HS-5 (cell line): Measurements from ENCODE around the gene DPY19L3.
"Not testable (repeated sequence)": the region's sequence is repeated elsewhere in the genome, so short reads cannot be mapped to it uniquely, and the experiment has no call there.

Experiments
- DNase-seq: peaks from one replicate; pipeline ENCODE4 v3.0.0-alpha.2; 2012; ENCODE audit warnings: low read depth

Gene DPY19L3

GRCh38 chr19:32392901-32393300 lies 12.7 kb upstream of the DPY19L3 start:
- no peak for DNase-seq

DNA sequence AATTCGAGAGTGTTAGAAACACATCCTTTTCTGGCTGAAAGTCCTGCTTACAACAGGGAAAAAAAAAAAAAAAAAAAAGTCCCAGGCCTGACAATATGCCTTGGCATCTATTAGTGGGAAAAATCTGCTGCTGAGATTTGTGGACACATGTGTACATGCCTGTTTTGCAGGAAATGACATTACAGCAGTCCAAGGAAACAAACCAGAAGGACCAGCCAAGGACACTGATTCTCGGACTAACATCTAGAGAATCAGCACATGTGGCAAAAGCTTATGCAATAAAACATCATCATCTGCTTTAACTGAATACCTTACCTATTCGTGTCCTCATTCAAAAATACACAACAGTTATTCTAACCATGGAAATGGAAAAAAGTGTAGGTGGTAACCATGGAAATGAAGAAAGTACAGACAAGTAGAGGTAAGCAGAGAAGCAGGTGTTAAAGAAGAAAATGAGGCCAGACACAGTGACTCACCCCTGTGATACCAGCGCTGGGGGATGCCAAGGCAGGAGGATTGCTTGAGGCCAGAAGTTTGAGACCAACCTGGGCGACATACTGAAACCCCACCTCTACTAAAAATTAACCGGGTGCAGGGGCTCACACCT lies 9.4 kb upstream of the DPY19L3 start:
- no peak for DNase-seq

GRCh38 chr19:32397671-32398101 lies 7.9 kb upstream of the DPY19L3 start:
- peak; percentile 81 for DNase-seq

- DNase-seq: no peak
Observed at GRCh38 chr19:32401992-32402391, 3.6 kb upstream of the DPY19L3 start.

- DNase-seq: no peak
Observed at GRCh38 chr19:32403291-32403995, 2.1 kb upstream of the DPY19L3 start.

DNA sequence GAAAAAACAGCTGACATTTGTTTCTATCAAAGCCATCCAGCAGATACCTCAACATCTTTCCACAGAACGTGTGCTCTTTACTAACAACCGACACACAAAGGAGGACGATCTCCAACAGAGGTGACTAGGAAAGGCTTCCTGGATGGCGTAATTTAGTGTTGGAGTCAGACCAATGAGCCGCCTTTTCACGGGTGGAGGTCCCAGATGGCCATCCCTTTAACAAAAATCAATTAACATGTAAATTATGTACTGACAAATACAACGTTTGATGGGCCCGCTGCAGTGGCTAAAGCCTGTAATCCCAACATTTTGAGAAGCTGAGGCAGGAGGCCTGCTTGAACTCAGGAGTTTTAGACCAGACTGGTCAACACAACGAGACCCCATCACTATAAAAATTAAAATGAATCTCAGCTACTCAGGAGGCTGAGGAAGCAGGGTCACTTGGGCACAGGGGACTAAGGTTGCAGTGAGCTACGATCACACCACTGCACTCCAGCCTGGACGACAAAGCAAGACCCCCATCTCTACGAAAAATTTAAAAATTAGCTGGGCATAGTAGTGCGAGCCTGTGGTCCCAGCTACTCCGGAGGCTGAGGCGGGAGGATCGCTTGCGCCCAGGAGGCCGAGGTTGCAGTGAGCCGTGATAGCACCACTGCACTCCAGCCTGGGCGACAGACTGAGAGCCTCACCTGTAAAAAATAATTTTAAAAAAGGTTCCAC lies 1.2 kb upstream of the DPY19L3 start:
- DNase-seq: no peak

DNA sequence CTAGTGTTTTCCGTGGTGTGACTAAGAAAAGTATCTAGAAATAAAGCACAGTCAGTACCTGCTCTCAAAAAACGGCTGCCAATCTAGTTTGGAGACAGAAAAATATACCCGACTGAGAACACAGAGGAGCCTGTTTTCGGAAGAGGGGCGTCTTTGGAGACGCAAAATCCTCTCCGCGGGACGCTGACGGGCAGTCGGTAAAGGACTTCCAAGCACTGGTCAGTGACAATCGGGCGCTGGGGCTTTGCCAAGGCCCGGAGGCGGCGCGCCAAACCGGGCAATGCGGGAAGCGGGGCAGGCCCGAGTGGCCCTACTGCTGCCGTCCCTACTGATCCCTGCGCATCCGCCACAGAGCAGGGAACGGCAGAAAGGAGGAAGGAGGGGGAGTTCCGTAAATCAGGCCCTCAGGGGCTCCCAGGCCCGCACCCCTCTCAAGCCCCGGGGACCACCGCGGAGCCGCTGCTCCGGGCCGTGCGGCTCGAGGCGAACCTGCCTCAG lies 588 bp upstream of the DPY19L3 start:
- no peak for DNase-seq

DNA sequence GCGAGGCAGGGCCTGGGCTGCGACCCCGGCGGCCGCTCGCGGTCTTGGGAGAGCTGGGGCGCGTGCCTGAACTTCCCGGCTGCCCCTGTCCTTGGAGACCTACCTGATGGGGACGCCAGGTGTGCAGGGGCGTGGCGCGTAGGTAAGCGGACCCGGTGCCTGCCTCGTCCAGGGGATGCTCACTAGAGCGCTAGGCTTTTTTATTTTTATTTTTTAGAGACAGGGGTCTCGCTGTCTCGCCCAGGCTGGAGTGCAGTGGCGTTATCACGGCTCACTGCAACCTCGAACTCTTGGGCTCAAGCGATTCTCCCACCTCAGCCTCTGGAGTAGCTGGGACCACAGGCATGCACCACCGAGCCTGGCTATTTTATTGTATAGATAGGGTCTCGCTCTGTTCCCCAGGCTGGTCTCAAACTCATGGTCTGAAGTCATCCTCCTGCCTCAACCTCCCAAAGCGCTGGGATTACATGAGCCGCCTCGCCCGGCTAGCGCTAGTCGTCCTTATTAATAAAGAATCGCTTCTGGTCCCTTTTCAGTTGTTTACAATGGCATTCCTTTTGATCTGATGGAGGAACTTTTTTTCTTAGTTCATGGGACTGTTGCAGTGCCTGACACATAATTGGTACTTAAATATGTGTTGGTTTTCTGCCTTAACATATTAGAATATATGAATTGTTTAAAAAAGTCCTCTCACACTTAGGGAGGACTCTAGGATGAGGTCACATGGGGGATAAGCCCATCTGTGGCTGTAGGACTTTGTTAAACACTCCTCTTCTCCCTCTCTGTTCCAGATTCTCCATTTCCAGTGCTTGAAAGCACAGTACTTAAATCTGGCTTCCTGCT lies 812 bp downstream of the DPY19L3 start:
- no peak for DNase-seq

DNA sequence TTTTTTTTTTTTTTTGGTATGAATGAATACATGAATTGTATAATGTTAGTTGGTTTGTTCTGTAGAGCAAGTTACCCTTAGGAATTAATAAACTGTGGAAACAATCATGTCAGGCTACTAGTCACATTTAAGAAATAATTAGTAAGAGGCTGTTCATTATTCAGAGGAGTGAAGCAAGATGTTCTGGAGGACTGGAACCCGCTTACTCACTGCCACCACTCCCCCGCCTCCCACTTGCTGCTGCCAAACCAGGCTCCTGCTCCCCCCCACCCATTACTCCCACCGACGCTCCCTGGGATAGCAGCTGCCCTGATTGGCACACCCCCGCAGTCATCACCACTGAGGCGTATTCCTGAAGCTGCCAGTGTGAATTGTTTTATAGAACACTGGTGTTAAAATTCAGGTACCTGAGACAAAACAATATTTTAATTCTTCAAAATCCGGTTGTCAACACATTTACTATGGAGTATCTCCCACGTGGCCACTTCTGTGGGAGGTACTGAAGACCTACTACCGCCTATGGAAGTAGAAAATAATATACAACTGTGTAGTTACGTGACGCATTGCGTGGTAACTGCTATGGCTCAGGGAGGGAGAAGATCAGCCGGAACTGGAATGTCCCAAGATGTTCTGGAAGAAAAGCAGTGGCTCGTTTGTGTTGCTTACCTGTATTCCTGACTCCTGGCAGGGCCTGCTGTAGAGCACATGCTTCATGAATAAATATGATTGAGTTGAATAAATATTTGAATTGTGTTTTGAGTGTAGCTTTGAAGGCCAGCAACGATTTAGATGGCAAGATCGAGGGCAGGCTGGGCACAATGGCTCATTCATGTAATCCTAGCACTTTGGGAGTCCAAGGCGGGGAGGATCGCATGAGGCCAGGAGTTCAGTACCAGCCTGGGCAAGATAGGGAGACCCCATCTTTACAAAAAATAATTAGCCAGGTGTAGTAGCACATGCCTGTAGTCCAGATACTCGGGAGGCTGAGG lies 1.7 kb downstream of the DPY19L3 start:
- DNase-seq: no peak

GRCh38 chr19:32415246-32415645 lies 9.7 kb downstream of the DPY19L3 start:
- no peak for DNase-seq

DNA sequence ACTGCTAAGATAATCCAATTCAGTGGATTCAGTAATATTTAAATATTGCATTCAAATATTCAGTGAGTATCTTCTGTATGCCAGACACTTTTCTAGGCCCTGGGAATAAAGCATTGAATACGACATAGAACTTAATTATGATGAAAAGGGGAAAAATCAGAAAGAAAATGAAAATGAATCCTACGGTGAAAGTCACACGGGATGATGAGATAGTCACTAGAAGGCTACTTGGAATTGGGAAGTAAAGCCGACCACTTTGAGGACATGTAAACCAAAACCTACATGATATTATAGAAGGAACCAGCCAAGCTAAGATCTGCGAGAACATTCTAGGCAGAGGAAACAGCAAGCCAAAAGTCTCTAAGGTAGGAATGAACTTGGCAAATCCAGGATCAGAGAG lies 10.1 kb downstream of the DPY19L3 start:
- no peak for DNase-seq

- DNase-seq: no peak
Observed at GRCh38 chr19:32416749-32417456, 11.3 kb downstream of the DPY19L3 start.

DNA sequence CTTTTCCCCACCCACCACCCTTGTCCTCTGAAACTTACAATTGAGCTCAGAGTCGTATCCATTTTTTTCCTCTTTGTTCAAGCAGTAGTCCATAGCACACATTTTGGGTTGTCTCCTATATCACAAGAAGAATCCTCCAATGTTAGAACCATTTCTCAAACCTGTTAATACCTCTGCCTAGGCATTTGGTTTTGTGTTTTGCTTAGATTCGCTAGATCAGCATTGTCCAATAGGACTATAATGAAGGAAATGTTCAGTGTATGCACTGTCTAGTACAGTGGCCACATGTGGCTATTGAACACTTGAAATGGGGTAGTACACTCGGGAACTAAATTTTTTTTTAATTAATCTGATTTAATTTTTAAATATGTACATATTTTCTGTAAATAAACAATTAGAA lies 12.6 kb downstream of the DPY19L3 start:
- no peak for DNase-seq

- no peak for DNase-seq
Observed at GRCh38 chr19:32421589-32422361, 16.2 kb downstream of the DPY19L3 start.

DNA sequence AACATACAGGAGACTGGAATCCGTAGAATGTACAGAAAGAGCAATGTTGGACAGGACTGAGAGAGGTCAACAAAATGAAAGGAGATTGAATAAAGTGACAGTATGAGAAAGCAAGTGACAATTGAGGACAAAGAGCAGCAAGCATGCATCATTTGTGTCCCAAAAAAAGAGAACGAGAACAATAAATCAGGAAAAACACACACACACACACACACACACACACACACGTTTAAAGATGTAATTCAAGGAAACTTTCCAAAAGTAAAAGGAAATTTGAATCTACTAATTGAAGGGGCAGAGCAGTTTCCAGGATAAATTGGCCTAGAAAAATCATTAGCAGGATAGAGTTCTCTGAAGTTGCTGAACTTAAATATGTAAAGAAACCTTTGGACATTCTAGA lies 16.9 kb downstream of the DPY19L3 start:
- DNase-seq: no peak

- not testable (repeated sequence) for DNase-seq
Observed at GRCh38 chr19:32423944-32424343, 18.4 kb downstream of the DPY19L3 start.

DNA sequence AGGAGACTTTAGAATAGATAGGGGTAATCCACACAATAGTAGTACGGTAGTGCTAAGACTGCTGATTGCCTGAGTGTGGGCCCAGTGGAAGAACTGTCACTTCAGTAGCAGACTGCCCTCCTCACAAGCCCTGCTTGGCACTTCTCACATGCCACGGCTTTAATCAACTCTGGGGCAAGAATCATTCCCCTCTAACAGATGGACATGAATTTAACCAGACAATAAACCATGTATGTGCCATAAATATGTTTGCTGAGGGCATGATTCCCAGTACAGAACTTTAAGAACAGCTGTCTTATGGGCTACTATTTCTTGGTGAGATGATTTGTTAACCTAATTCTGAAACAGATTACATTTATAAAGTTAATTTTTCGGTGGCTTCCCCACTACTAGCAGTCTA lies 22.0 kb downstream of the DPY19L3 start:
- DNase-seq: no peak

- DNase-seq: no peak
Observed at GRCh38 chr19:32436692-32437091, 31.1 kb downstream of the DPY19L3 start.

GRCh38 chr19:32437096-32437495 lies 31.5 kb downstream of the DPY19L3 start:
- DNase-seq: no peak

DNA sequence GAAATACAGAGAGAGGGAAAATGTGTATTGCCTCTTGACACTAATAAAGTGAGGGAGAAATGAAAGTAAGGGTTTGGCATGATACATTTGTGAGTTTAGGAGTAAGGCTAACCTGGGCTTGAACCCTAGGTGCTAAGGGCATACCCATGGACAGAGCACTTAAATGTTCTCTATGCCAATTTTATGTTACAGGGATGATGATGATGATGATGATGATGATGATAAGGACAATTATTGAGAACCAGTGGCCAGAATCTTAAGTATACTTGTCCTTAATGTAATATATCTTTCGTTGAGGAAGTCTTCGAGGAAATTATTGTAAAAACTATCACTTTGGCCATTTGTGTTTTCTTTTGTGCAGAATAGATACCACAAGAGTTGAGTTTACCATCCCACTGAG lies 33.2 kb downstream of the DPY19L3 start:
- no peak for DNase-seq
